Keratinocyte (primary cell): Measurements from ENCODE around the gene LMOD1. TPM values are rescaled to one million over a fixed set of nuclear protein-coding genes. Genes with fewer than 3 reads are reported as not detected.

ENCODE experiments used
- DNase-seq: peaks from one replicate; pipeline ENCODE4 v3.0.0-alpha.2; 2011; ENCODE audit warnings: low read depth, missing footprints, low spot score
- FAIRE-seq: peaks from 2 replicates; lab custom pipeline; 2011; peaks lifted over from hg19 to GRCh38; lab: Jason Lieb, UNC
- H2AFZ ChIP-seq: 2 replicates; pipeline ENCODE4 v1.6.0; 2012; ENCODE audit warnings: low read length, control low read depth, inconsistent platforms; ENCODE audit not compliant: control insufficient read depth
- H3K27ac ChIP-seq: 2 replicates; pipeline ENCODE4 v1.5.1; 2011; ENCODE audit warnings: low read length; ENCODE audit not compliant: control insufficient read depth, insufficient read depth
- H3K27me3 ChIP-seq: 3 replicates; pipeline ENCODE4 v1.6.0; 2011; ENCODE audit warnings: low read length; ENCODE audit not compliant: control insufficient read depth, insufficient read depth; ENCODE audit errors: extremely low read depth
- H3K36me3 ChIP-seq, 2 experiments: 2 replicates in 1 of 2; 3 replicates in 1 of 2; pipeline ENCODE4 v1.5.1; 2011; ENCODE audit warnings: low read length in 2 of 2, mild to moderate bottlenecking in 1 of 2; ENCODE audit not compliant: control insufficient read depth in 2 of 2, insufficient read depth in 2 of 2; ENCODE audit errors: extremely low read depth in 1 of 2
- H3K4me1 ChIP-seq: 3 replicates; pipeline ENCODE4 v1.5.1; 2011; ENCODE audit warnings: low read length; ENCODE audit not compliant: control insufficient read depth, insufficient read depth; ENCODE audit errors: extremely low read depth
- H3K4me2 ChIP-seq: 3 replicates; pipeline ENCODE4 v1.6.0; 2011; ENCODE audit warnings: low read depth, low read length; ENCODE audit not compliant: control insufficient read depth, insufficient read depth; ENCODE audit errors: extremely low read depth
- H3K4me3 ChIP-seq, 3 experiments: fragments of 200-600 bp in 1 of 3; sonication (generic) in 1 of 3; 2 replicates in 2 of 3; 3 replicates in 1 of 3; pipeline ENCODE4 v1.5.1; 2011 to 2016; ENCODE audit warnings: low read length in 3 of 3, mild to moderate bottlenecking in 3 of 3, control low read depth in 2 of 3, inconsistent platforms in 1 of 3, low read depth in 1 of 3, mixed read lengths in 1 of 3, mixed run types in 1 of 3, moderate library complexity in 1 of 3; ENCODE audit not compliant: control insufficient read depth in 2 of 3, insufficient read depth in 2 of 3; ENCODE audit errors: extremely low read depth in 1 of 3
- H3K79me2 ChIP-seq: 2 replicates; pipeline ENCODE4 v1.6.0; 2012; ENCODE audit warnings: low read length; ENCODE audit not compliant: control insufficient read depth, insufficient read depth
- H3K9ac ChIP-seq: 3 replicates; pipeline ENCODE4 v1.6.0; 2011; ENCODE audit warnings: low read length; ENCODE audit not compliant: control insufficient read depth, insufficient read depth; ENCODE audit errors: extremely low read depth
- H3K9me1 ChIP-seq: 3 replicates; pipeline ENCODE4 v1.6.0; 2011; ENCODE audit warnings: low read length; ENCODE audit not compliant: control insufficient read depth, insufficient read depth; ENCODE audit errors: extremely low read depth
- H3K9me3 ChIP-seq: 2 replicates; pipeline ENCODE4 v1.5.1; 2012; ENCODE audit warnings: low read depth, low read length; ENCODE audit not compliant: control insufficient read depth
- H4K20me1 ChIP-seq: 3 replicates; pipeline ENCODE4 v1.6.0; 2011; ENCODE audit warnings: low read length; ENCODE audit not compliant: control insufficient read depth, insufficient read depth; ENCODE audit errors: extremely low read depth
- EZH2 ChIP-seq: IDR thresholded peaks from one replicate; pipeline ENCODE4 v1.6.1; 2012; ENCODE audit warnings: inconsistent platforms, mild to moderate bottlenecking, low read length, moderate library complexity
- dilution Hi-C: fragments of 300-500 bp; cut with MboI; formaldehyde crosslinking; loops from one replicate; pipeline ENCODE4 v1.7.0; 2020; ENCODE audit warnings: low sequenced_read_pairs; ENCODE audit not compliant: extremely low pct_ligation_motif_present
- polyA plus RNA-seq, 5 experiments: library from polyadenylated mRNA; depleted of rRNA in 3 of 5; stranded (reverse) in 3 of 5; stranded (forward) in 1 of 5; unstranded in 1 of 5; fragments of >200 nt; gene quantifications; 1 replicate in 1 of 5; 2 replicates in 3 of 5; 3 replicates in 1 of 5; pipeline versions ENCODE4 v1.2.1 to v1.2.3, GENCODE V29; 2011 to 2012; ENCODE audit warnings: missing spikeins in 2 of 5, low read depth in 1 of 5, low replicate concordance in 1 of 5
- TF ChIP-seq, protein P1 (sequence below), 3 experiments: IDR thresholded peaks in 1 of 3; conservative IDR thresholded peaks in 1 of 3; optimal IDR thresholded peaks in 1 of 3; 2 replicates in 2 of 3; 3 replicates in 1 of 3; pipeline versions ENCODE3 to v1.5.1; 2011; ENCODE audit warnings: low read length in 3 of 3, mild to moderate bottlenecking in 3 of 3, moderate library complexity in 2 of 3, control low read depth in 1 of 3, inconsistent platforms in 1 of 3; ENCODE audit not compliant: insufficient read depth in 2 of 3; ENCODE audit errors: extremely low read depth in 1 of 3

Gene LMOD1
- polyA plus RNA-seq, 1 donor (not counting 4 experiments of a cell fraction or from before 2014, with no cell fraction given) = not detected

DNA sequence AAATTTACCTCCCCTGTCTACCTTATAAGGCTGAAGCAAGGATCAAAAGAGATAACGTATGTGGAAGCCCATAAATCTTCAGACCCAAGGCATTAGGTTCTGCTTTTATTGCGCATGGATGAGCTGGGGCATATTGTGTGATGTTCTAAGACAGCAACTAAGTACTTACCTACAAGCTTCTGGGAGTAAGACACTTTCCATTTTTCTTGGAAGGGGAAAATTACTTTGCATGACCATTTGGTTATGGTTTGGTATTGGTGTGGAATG is 21.1 kb downstream of the LMOD1 start:
- no peaks in the 10 kb centered on the region for H3K4me1 ChIP-seq
- TF ChIP-seq, protein P1, sequence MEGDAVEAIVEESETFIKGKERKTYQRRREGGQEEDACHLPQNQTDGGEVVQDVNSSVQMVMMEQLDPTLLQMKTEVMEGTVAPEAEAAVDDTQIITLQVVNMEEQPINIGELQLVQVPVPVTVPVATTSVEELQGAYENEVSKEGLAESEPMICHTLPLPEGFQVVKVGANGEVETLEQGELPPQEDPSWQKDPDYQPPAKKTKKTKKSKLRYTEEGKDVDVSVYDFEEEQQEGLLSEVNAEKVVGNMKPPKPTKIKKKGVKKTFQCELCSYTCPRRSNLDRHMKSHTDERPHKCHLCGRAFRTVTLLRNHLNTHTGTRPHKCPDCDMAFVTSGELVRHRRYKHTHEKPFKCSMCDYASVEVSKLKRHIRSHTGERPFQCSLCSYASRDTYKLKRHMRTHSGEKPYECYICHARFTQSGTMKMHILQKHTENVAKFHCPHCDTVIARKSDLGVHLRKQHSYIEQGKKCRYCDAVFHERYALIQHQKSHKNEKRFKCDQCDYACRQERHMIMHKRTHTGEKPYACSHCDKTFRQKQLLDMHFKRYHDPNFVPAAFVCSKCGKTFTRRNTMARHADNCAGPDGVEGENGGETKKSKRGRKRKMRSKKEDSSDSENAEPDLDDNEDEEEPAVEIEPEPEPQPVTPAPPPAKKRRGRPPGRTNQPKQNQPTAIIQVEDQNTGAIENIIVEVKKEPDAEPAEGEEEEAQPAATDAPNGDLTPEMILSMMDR (optimal IDR thresholded peaks at IDR 0.05 in 1 of 3, IDR thresholded peaks at IDR 0.05 in 1 of 3, conservative IDR thresholded peaks at IDR 0.05 in 1 of 3; ENCODE audit: extremely low read depth in 1 of 3, insufficient read depth in 2 of 3, low read length in 3 of 3) = no peak
- TF ChIP-seq EZH2 = no peak
- no peak overlapping the region for H3K9ac ChIP-seq
- no peak overlapping the region for H3K4me3 ChIP-seq
- dilution Hi-C loops = no loop called here
- H3K4me2 ChIP-seq = no peak overlapping the region
- no peaks in the 10 kb centered on the region for H3K27me3 ChIP-seq
- H3K9me3 ChIP-seq = no peaks in the 10 kb centered on the region
- no peaks in the 10 kb centered on the region for H3K79me2 ChIP-seq
- H2AFZ ChIP-seq = no peak overlapping the region
- no peaks in the 10 kb centered on the region for H3K36me3 ChIP-seq
- H4K20me1 ChIP-seq = no peaks in the 10 kb centered on the region
- H3K27ac ChIP-seq = no peak overlapping the region
- no peaks in the 10 kb centered on the region for H3K9me1 ChIP-seq
- FAIRE-seq = no peak
- DNase-seq = no peak

- dilution Hi-C loops = no loop called here
- Histone ChIP-seq H3K4me2 (no peak overlapping the region), H4K20me1 (no peaks in the 10 kb centered on the region), H3K4me3 (no peak overlapping the region), H3K27ac (no peak overlapping the region), H3K36me3 (no peaks in the 10 kb centered on the region), H3K9me3 (no peaks in the 10 kb centered on the region), H3K79me2 (no peaks in the 10 kb centered on the region), H3K27me3 (no peaks in the 10 kb centered on the region), H3K9ac (no peak overlapping the region), H2AFZ (no peak overlapping the region), H3K9me1 (no peaks in the 10 kb centered on the region), H3K4me1 (peaks cover 6% of the 10 kb centered on the region)
- FAIRE-seq (no peak), DNase-seq (no peak)
- TF ChIP-seq EZH2 = no peak
- TF ChIP-seq, protein P1 (optimal IDR thresholded peaks at IDR 0.05 in 1 of 3, IDR thresholded peaks at IDR 0.05 in 1 of 3, conservative IDR thresholded peaks at IDR 0.05 in 1 of 3; ENCODE audit: extremely low read depth in 1 of 3, insufficient read depth in 2 of 3, low read length in 3 of 3) = no peak
Measured at GRCh38 chr1:201921952-201922558, 24.3 kb downstream of the LMOD1 start.
